Fibroblast of skin of left quadriceps (primary cell): ENCODE data around the gene KASH5.
"Not testable (repeated sequence)": the region's sequence is repeated elsewhere in the genome, so short reads cannot be mapped to it uniquely, and the experiment has no call there.

Experiments
- DNase-seq, 2 experiments: peaks; one replicate each; pipeline ENCODE4 v3.0.0-alpha.2; 2013; ENCODE audit warnings: low read depth in 2 of 2

Gene KASH5

DNA sequence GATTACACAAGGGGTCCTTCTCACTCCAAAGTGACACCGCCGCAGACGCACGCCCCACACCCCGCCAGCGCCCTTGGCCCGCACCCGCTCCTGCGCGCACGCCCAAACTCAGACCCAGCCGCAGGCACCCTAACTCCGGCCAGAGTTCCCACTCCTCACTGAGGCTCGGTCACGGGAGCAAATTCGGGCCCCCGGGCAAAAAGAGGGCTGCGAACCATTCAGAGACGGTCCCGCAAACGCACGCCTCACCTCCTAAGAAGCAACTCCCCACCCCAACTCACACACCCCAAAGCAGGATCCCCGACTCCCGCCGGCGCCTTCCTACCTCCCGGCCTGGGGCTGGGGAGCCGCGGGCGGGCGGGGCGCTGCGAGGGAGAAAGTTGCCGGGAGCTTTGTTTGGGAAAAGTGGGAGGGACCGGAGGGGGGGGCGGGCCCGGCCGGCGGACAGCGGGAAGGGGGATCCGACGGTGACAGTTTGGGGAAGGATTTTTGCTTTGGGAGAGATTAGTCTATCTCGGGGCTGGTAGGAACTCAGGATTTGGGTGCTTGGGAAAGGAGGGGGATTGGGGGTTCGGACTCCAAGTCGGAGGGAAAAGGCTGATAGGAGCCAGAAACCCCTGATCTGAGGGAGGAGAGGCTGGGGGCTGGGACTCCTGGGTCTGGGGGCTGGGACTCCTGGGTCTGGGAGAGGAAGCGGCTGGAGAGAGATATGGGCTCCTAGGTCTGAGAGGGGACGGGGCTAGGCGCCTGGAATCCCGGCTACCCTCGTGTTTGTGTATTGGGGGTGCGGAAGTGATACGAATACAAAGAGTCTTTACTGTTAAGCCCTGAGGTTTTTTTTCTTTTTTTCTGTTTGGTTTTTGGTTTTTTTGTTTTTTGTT lies 25.8 kb upstream of the KASH5 start, which contains the start of gene TEAD2:
Gene TEAD2, minus strand, starts transcription at position 369 of the 881 bp plus-strand sequence. CDS start 2,341 bp downstream, outside the sequence.
- peak; percentile 43 to 45 for DNase-seq

DNA sequence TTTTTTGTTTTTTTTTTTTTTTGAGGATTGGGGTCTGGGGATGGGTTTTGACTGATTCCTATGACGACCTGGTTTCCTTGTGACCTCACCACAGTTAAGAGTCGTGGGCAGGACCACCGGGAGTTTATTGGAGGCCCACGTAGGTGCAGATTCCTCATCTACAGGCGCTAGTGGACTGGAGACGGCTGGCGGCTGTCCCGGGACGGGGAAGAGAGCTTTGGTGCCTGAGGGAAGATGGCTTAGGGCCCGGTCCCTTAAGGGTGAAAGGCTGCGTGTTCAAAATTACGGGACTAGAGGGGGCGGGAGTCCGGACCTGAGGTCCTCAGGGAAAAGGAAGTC lies 25.2 kb upstream of the KASH5 start:
- no peak for DNase-seq

DNA sequence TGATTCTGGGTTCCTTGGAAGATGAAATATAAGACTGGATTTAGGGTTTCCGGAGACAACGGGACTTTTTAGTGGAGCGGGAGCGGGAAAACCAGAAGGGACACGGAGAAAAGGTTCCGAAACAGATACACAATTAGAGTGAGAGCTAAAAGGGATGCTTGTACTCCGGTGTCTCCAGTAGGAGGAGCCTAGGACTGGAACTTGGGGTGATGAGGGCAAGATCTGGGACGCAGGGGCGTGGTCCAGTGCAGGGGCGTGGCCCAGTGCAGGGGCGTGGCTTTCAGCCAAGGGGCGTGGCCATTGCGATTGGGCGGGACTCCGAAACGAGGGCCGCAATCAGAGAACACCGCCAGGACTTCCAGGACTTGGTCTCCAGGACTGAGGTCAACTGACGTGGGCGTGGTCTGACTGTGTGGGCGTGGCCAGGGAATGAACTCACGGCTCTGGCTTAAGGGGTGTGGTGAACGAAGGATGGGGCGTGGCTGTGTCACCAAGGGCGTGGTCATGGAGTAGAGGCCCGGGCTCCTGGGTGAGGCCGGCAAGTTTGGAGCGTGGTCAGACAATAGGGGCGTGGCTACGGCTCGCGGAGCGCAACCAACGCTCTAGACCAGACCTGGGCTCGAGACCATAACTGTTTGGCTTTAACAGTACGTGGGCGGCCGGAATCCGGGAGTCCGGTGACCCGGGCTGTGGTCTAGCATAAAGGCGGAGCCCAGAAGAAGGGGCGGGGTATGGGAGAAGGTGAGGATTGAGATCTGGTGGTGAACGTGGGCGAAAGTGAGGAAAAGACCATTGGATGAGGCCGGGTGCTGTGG lies 24.6 kb upstream of the KASH5 start, which contains the start of gene DKKL1:
Gene DKKL1, plus strand, starts transcription at position 610 of the 815 bp plus-strand sequence. Its CDS starts 122 bp downstream, at position 732.
- peak; percentile 98 for DNase-seq

DNA sequence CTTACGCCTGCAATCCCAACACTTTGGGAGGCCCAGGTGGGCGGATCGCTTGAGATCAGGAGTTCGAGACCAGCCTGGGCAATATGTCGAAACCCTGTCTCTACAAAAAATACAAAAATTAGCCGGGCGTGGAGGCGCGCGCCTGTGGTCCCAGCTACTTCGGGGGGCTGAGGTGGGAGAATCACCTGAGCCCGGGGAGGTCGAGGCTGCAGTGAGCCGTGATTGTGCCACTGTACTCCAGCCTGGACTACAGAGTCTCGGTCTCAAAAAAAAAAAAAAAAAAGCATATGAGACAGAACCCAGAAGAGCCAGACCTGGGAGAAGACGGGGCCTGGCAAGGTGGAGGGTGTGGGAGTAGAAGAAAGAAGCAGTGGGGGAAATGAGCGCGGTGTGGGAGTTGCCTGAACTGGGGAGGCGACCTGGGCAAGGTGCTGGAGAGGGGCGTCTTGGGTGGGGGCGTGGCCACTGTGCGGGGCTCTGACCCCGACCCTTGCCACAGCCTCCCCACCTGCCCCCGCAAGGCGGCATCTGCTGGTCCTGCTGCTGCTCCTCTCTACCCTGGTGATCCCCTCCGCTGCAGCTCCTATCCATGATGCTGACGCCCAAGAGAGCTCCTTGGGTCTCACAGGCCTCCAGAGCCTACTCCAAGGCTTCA lies 23.8 kb upstream of the KASH5 start:
- no peak for DNase-seq

DNA sequence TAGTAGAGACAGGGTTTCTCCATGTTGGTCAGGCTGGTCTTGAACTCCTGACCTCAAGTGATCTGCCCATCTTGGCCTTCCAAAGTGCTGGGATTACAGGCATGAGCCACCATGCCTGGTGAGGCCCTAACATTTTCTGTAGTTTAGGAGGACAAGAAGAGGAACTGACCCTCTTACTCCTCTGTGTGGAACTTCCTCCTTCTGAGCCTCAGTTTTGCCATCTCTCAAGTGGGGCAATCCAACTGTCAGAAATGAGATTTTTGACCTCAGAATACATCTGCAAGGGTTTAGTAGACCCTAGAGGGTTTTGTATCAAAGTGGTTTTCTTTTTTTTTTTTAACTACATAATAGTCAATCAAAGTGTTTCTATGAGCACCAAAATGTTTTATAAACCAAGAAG lies 21.9 kb upstream of the KASH5 start:
- no peak for DNase-seq

DNA sequence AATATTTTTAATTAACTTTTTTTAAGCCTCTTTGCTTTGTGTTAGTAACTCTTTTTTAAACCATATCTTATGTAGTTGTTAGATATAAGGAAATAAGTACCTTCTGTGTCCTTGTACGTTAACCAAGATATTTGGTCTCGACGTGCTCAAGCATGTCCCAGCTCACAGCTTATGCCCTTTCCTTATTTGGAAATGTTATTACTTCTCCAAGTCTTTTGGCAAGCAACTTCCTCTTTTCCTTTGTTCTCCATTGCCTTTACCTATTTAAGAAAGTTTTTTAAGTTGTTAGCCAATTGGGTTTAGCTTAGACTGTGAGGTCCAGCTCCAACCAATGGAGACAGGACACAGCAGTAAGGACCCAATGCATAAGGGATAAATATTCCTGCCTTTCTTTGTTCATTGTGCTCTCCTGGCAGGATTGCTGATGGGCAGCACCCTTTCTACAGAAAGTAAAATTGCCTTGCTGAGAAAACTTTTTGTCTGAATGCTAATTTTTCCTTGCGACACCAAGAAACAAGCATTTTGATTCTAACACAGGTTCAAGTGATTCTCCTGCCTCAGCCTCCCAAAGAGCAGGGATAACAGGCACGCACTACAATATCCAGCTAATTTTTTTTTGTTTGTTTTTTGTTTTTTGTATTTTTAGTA lies 19.2 kb upstream of the KASH5 start:
- no peak for DNase-seq

DNA sequence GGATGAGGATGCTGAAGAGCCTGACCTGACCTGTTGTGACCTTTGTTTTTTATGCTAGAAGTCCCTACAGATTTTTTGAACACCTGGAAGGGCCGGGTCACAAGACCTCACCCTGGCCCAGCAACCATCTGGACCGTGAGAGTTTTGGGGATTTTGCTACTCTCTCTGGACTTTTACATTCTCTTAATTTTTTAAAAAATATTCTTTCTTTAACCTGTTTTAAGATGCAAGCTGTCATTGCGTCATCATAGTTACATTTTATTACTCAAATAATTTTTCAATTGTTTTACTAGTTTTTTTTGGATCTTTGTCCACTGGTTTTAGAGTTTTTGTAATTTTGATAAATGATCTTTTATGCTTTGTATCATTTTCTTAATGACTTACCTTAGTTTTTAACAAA lies 16.9 kb upstream of the KASH5 start:
- no peak for DNase-seq

DNA sequence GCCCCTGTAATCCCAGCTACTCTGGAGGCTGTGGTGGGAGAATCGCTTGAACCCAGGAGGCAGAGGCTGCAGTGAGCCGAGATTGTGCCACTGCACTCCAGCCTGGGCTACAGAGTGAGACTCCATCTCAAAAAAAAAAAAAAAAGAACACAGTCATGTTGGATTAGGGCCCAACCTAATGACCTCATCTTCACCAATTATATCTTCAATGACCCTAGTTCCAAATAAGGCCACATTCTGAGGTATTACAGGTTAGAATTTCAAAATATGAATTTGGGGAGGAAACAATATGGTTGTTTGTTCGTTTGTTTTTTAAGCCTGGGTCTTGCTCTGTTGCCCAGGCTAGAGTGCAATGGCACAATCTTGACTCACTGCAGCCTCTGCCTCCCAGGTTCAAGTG lies 14.9 kb upstream of the KASH5 start:
- DNase-seq: not testable (repeated sequence)

DNA sequence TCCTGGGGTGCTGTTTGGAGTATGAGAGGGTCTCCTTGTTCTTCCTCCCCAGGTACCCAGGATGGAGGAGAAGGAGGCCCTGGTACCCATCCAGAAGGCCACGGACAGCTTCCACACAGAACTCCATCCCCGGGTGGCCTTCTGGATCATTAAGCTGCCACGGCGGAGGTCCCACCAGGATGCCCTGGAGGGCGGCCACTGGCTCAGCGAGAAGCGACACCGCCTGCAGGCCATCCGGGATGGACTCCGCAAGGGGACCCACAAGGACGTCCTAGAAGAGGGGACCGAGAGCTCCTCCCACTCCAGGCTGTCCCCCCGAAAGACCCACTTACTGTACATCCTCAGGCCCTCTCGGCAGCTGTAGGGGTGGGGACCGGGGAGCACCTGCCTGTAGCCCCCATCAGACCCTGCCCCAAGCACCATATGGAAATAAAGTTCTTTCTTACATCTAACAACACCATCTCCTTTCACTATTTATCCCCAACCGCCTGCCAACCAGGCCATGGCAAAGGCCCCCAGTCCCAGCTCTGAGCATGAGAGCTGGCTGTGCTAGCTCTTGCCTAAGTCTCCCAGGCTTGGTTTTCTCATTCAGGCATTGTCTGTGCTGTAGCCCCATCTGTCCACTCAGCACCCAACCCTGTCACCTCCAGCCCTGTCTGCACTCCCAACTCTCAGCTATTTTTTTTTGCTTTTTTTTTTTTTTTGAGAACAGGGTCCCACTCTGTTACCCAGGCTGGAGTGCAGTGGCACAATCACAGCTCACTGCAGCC lies 13.2 kb upstream of the KASH5 start:
- DNase-seq: no peak

DNA sequence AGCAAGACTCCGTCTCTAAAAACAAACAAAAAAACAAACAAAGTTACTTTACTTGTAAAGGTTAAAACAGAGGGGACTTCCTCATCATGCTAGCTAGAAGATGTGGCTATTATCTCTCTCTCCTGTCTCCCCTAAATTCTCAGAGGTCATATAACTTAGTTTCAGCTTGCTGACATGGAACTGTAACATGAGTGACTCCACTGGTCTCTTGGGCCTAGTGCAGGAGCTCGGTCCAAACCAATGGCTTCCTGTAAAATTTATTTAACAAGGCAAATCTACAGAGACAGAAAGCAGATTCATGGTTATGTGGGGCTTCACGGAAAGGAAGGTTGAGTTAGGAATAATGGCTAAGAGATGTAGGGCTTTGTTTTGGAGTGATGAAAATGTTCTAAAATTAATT lies 9.5 kb upstream of the KASH5 start:
- DNase-seq: no peak

DNA sequence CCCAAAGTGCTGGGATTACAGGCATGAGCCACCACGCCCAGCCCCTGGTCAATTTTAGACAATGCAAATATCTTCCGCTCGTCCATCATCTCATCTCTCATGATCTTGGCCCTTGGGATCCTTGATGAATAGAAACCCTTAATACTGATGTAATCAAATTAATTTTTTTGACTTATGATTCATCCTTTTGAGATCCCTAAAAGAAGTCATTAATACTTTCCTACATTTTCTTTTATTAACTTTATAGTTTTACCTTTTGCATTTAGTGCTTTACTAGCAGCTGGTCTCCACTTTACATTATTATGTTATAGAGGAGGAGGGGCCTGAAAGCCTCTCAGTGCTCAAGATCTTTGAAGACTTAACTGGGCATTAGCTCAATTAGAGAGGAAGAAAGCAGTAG lies 7.7 kb upstream of the KASH5 start:
- no peak for DNase-seq

DNA sequence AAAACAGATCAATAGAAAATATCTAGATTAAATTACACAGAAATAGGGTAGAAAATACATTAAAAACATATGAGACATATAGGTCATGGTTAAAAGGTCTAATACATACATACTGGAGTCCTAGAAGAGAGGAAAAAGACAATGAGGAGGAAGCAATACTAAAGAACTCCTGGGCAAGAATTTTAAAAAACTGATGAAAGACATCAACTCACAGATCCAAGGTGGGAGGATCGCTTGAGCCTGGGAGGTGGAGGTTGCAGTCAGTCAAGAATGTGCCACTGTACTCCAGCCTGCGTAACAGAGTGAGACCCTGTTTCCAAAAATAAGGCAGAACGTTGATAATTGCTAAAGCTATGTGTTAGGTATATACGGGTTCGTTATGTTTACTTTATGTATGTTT lies 5.4 kb upstream of the KASH5 start:
- no peak for DNase-seq

DNA sequence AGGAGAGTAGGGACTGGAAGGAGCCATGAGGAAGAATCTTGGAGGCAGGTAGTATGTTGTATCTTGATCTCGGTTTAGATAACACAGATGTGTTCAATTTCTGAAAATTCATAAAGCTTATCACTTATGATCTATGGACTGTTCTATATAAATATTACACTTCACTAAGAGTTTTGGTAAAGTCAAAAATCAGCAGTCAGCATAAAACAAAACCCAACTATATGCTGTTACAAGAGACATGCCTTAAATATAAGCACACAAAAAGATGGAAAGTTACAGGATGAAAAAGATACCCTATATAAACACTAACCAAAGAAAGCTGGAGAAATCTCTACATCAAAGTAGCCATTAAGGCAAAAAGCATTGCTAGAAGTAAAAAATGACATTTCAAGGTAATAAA lies 4.5 kb upstream of the KASH5 start:
- DNase-seq: no peak

DNA sequence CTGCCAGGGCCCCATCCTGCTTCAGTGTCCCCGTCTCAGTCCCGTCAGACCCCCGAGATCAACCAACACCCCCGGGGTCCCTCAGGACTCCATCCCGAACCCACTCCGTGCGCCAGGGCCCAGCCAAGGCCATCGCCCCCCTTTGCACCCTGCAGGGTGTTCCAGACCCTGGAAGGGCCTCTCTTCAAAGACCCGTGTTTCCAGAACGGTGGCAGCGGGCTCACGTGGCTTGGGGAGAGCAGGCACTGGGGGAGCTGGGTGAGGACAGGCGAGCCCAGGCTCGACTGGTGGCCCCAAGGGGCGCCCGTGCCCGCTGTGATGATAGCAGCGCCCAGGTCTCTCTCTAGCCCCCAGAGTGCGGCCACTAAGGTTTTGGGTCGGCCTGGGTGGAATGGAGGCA lies 1.4 kb downstream of the KASH5 start:
- DNase-seq: no peak

DNA sequence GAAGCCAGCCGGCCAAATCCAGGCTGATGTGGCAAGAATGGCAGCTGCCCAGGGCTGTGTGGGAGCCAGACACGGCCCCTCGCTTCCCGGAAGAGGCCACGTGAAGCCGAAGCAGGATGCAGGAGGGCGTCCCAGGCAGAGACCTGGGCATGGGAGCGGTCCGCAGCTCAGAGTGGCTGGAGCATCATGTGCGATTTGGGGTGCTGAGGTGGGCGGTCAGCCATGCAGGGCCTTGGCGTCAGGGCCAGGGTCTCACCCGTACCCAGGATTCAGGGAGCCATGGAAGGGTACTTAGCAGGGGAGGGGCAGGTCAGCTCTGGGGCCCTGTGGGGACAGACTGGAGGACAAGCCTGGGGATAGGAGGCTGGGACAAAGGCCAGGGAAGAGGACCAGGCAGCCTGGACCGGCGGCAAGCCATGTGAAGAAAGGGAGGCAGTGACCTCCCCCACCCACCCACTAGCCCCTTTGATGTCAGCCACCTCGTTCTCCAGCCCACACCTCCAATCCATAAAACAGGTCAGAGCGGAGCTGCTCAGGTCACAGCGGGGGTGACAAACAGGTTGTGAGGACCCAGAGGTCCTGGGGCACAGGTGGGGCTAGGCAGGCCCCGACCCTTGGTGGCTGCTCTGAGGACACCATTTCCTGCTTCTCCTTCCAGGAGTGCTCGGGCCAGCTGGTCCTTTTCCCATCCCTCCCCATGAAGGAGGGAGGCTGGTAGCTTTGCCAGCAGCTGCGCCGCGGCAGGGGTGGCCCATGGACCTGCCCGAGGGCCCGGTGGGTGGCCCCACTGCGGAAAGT lies 2.3 kb downstream of the KASH5 start:
- DNase-seq: no peak

DNA sequence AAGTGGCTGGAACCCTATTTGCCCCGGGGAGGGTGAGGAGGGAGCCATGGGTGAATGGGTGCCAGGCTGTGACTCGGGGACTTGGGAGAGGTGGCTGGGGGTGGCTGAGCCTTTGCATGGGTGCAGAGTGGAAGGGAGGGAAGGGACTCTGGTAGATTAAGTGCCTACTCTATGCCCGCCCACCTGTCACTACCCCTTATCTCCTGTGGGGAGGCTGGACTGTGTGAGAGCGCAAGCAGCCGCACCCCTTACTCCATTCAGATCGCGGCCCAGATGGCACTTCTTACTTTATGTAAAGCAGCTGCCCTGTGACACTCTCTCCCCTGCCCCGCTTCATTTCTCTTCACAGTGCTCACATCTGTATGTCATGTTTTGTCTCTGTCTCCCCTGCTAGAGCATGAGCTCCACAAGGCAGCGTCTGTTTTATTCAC lies 2.9 kb downstream of the KASH5 start:
- no peak for DNase-seq

DNA sequence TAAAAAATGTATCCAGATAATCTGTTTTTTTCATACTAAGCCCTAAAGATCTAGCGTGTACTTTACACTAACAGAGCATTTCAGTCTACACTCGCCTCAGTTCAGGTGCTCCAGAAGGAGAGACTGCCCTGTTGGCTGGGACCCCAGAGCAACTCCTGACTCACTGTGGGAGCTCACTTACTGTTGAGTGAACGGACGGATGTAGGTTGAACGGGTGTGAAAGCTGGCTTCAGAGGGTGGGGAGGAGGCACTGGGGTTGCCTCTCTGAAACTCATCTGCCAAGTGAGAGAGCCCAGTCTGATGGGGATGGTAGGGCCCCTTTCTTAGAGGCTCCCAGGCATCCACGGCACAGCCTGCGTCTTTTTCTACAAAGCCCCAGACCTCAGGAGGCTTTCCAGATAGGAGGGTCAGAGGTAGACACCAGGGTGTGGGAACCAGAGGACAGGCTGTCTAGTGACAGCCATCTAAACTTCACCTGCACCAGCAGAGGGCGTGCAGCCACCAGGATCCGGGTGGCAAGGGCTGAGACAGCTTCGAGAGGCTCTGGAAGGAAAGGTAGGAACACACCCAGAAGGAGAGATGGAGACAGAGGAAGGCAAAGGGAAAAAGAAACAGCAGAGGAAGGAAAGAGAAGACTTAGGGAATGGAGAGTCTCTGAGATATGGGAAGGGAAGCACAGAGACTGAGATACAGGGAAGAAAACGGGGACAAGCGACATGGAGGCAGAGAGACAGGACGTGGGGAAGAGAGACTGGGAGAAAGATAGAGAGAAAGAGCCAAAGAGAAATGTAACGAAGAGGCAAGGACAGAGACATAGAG lies 3.7 kb downstream of the KASH5 start:
- DNase-seq: peak; percentile 35 to 40

DNA sequence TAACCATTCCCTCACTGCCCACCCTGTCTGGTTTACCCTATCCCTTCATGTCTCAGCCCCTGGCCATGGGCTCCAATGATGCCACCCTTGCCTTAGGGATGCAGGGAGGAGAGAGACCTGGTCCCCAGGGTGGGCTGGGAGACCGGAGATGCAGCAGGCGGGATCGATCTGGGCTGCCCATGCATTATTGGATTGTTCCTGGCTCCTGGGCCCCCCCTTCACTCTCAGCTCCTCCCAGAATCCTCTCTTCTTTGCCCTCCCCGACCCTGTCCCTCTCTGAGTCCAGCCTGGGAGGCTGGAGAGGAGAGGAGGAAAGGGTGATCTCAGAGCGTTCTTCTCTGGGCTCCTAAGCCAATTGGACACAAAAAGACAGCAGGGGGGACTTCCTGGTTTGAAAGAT lies 5.8 kb downstream of the KASH5 start:
- DNase-seq: no peak
